ENCODE data around the gene ID3.
A peak's percentile ranks its signal among the peaks of the same experiment; 100 is the strongest.

ID3 gene

GRCh38 chr1:23559136-23559984 lies at the start of gene ID3:
ID3 (minus strand) TSS chr1:23559501; CDS start chr1:23559426, 75 bp downstream.
- TF ChIP-seq CTCF (conservative IDR thresholded peaks at IDR 0.05; ENCODE audit: low read length): no peak
- peak within 1 kb of the TSS; percentile 96 for H3K4me3 ChIP-seq (ENCODE audit: low read length)
- DNase-seq (ENCODE audit: low read depth): peak; percentile 99

GRCh38 chr1:23607944-23608343 lies 48.6 kb upstream of the ID3 start:
- no peak for DNase-seq (ENCODE audit: low read depth)
- no peak for TF ChIP-seq CTCF (conservative IDR thresholded peaks at IDR 0.05; ENCODE audit: low read length)
- H3K4me3 ChIP-seq (ENCODE audit: low read length): no peak overlapping the region

- TF ChIP-seq CTCF (conservative IDR thresholded peaks at IDR 0.05; ENCODE audit: low read length): no peak
- H3K4me3 ChIP-seq (ENCODE audit: low read length): no peak overlapping the region
- DNase-seq (ENCODE audit: low read depth): no peak
Measured at GRCh38 chr1:23601968-23602876, 42.9 kb upstream of the ID3 start.

- TF ChIP-seq CTCF (conservative IDR thresholded peaks at IDR 0.05; ENCODE audit: low read length): no peak
- DNase-seq (ENCODE audit: low read depth): no peak
- no peak overlapping the region for H3K4me3 ChIP-seq (ENCODE audit: low read length)
Measured at GRCh38 chr1:23601135-23601967, 42.0 kb upstream of the ID3 start.

GRCh38 chr1:23600283-23600682 lies 41.0 kb upstream of the ID3 start:
- H3K4me3 ChIP-seq (ENCODE audit: low read length): no peak overlapping the region
- no peak for TF ChIP-seq CTCF (conservative IDR thresholded peaks at IDR 0.05; ENCODE audit: low read length)
- DNase-seq (ENCODE audit: low read depth): no peak

- TF ChIP-seq CTCF (conservative IDR thresholded peaks at IDR 0.05; ENCODE audit: low read length): no peak
- DNase-seq (ENCODE audit: low read depth): no peak
- no peak overlapping the region for H3K4me3 ChIP-seq (ENCODE audit: low read length)
Measured at GRCh38 chr1:23599125-23599524, 39.8 kb upstream of the ID3 start.
